ENCODE results near the gene ZNF618.

ZNF618 gene

GRCh38 chr9:114077162-114077837, 201.2 kb downstream of the ZNF618 start:
- Histone ChIP-seq H3K9me2 (replicated peaks; ENCODE audit: low read depth, low read length) (no peaks in the 10 kb centered on the region), H4K20me1 (ENCODE audit: insufficient read depth, low read length, poor library complexity, severe bottlenecking) (no peaks in the 10 kb centered on the region), H3K4me3 (ENCODE audit: low read length, poor library complexity, severe bottlenecking) (no peak overlapping the region), H3K79me2 (ENCODE audit: insufficient read depth, low read length) (no peaks in the 10 kb centered on the region), H3K9ac (ENCODE audit: low read depth, low read length, poor library complexity, severe bottlenecking) (no peak overlapping the region), H3K4me2 (ENCODE audit: low read depth, low read length, poor library complexity, severe bottlenecking) (no peak overlapping the region), H3K36me3 (ENCODE audit: insufficient read depth, low read length) (no peaks in the 10 kb centered on the region), H3K4me1 (ENCODE audit: insufficient read depth, low read length, poor library complexity, severe bottlenecking) (no peaks in the 10 kb centered on the region), H3F3A (ENCODE audit: low read depth) (no peaks in the 10 kb centered on the region), H3K27me3 (ENCODE audit: insufficient read depth, low read length, poor library complexity, severe bottlenecking) (no peaks in the 10 kb centered on the region), H3K9me3 (ENCODE audit: insufficient read depth, low read depth, low read length) (no peaks in the 10 kb centered on the region), H2AFZ (ENCODE audit: low read length) (no peak overlapping the region)
- TF ChIP-seq CTCF (conservative IDR thresholded peaks at IDR 0.05; ENCODE audit: low read length) (no peak), EZH2phosphoT487 (IDR thresholded peaks at IDR 0.05; ENCODE audit: borderline replicate concordance) (no peak)

GRCh38 chr9:114078021-114078780, 202.1 kb downstream of the ZNF618 start, which contains the start of gene AMBP:
Gene AMBP (minus strand): TSS chr9:114078300. CDS start chr9:114078209, 91 bp downstream.
- Histone ChIP-seq H3K4me1 (ENCODE audit: insufficient read depth, low read length, poor library complexity, severe bottlenecking) (no peaks in the 10 kb centered on the region), H3F3A (ENCODE audit: low read depth) (no peaks in the 10 kb centered on the region), H3K9me3 (ENCODE audit: insufficient read depth, low read depth, low read length) (no peaks in the 10 kb centered on the region), H3K9ac (ENCODE audit: low read depth, low read length, poor library complexity, severe bottlenecking) (no peak within 1 kb of the TSS), H2AFZ (ENCODE audit: low read length) (no peak within 1 kb of the TSS), H3K36me3 (ENCODE audit: insufficient read depth, low read length) (no peaks in the 10 kb centered on the region), H3K27me3 (ENCODE audit: insufficient read depth, low read length, poor library complexity, severe bottlenecking) (no peaks in the 10 kb centered on the region), H3K4me2 (ENCODE audit: low read depth, low read length, poor library complexity, severe bottlenecking) (no peak within 1 kb of the TSS), H3K79me2 (ENCODE audit: insufficient read depth, low read length) (no peaks in the 10 kb centered on the region), H3K9me2 (replicated peaks; ENCODE audit: low read depth, low read length) (no peaks in the 10 kb centered on the region), H4K20me1 (ENCODE audit: insufficient read depth, low read length, poor library complexity, severe bottlenecking) (no peaks in the 10 kb centered on the region), H3K4me3 (ENCODE audit: low read length, poor library complexity, severe bottlenecking) (no peak within 1 kb of the TSS)
- TF ChIP-seq CTCF (conservative IDR thresholded peaks at IDR 0.05; ENCODE audit: low read length) (no peak), EZH2phosphoT487 (IDR thresholded peaks at IDR 0.05; ENCODE audit: borderline replicate concordance) (no peak)

GRCh38 chr9:114078781-114079156, 202.7 kb downstream of the ZNF618 start:
- Histone ChIP-seq H3K9me2 (replicated peaks; ENCODE audit: low read depth, low read length) (no peaks in the 10 kb centered on the region), H3K9me3 (ENCODE audit: insufficient read depth, low read depth, low read length) (no peaks in the 10 kb centered on the region), H3K4me3 (ENCODE audit: low read length, poor library complexity, severe bottlenecking) (no peak overlapping the region), H3K79me2 (ENCODE audit: insufficient read depth, low read length) (no peaks in the 10 kb centered on the region), H3K27me3 (ENCODE audit: insufficient read depth, low read length, poor library complexity, severe bottlenecking) (no peaks in the 10 kb centered on the region), H4K20me1 (ENCODE audit: insufficient read depth, low read length, poor library complexity, severe bottlenecking) (no peaks in the 10 kb centered on the region), H3K4me2 (ENCODE audit: low read depth, low read length, poor library complexity, severe bottlenecking) (no peak overlapping the region), H2AFZ (ENCODE audit: low read length) (no peak overlapping the region), H3K4me1 (ENCODE audit: insufficient read depth, low read length, poor library complexity, severe bottlenecking) (no peaks in the 10 kb centered on the region), H3K9ac (ENCODE audit: low read depth, low read length, poor library complexity, severe bottlenecking) (no peak overlapping the region), H3K36me3 (ENCODE audit: insufficient read depth, low read length) (no peaks in the 10 kb centered on the region), H3F3A (ENCODE audit: low read depth) (no peaks in the 10 kb centered on the region)
- TF ChIP-seq EZH2phosphoT487 (IDR thresholded peaks at IDR 0.05; ENCODE audit: borderline replicate concordance) = no peak
- no peak for TF ChIP-seq CTCF (conservative IDR thresholded peaks at IDR 0.05; ENCODE audit: low read length)
